ENCODE results near the gene ZNF518A. TPM values are rescaled to one million over a fixed set of nuclear protein-coding genes. Genes with fewer than 3 reads are reported as not detected.

The ZNF518A gene
- total and polyA plus RNA-seq, 9 of the 15 experiments (the other 6 are each of a cell fraction or from before 2014, with no cell fraction given): 6.3 to 30.0 (median 17.4) TPM

DNA sequence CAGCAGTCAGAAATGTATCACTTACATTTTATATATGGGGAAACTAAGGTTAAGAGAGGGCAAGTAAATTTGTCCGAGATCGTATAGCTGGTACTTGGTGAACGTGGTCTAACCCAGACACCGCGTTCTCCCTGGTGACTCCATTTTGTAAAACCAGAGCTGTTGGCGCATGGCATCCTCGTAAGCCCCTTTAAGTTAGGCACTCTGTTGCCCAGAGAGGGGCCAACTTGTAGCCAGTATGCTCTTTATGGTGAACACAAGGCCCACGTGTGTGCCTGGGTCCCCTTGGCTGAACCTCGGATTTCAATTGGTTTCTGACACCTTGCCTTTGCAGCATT, 39.7 kb upstream of the ZNF518A start (continued):
- TF ChIP-seq SMARCA5 (IDR thresholded peaks at IDR 0.05) (no peak), YY1 (IDR thresholded peaks at IDR 0.05; ENCODE audit: borderline replicate concordance in 1 of 3, control insufficient read depth in 1 of 3, extremely low read depth in 1 of 3, insufficient read depth in 3 of 3, insufficient read length in 1 of 3, insufficient replicate concordance in 2 of 3, low read depth in 1 of 3, low read length in 2 of 3) (no peak), NR2C2 (CRISPR knock-in tag; IDR thresholded peaks at IDR 0.05) (no peak), NR2C2 (tag; IDR thresholded peaks at IDR 0.05) (no peak; the same call in 1 of the 2 replicates), MLLT1 (IDR thresholded peaks at IDR 0.05) (no peak), GATA2 (CRISPR knock-in tag; IDR thresholded peaks at IDR 0.05) (no peak), ZNF175 (CRISPR knock-in tag; IDR thresholded peaks at IDR 0.05; ENCODE audit: low read depth) (0 out of 2 replicates have a peak, but pooled peaks have one; percentile 70), GABPB1 (CRISPR knock-in tag; IDR thresholded peaks at IDR 0.05) (no peak), ERF (CRISPR knock-in tag; IDR thresholded peaks at IDR 0.05) (0 out of 2 replicates have a peak, but pooled peaks have one; percentile 24), MYC (IDR thresholded peaks at IDR 0.05; ENCODE audit: low read depth, low read length) (no peak), MYC (CRISPR knock-in tag; IDR thresholded peaks at IDR 0.05; ENCODE audit: borderline replicate concordance, low read depth) (0 out of 2 replicates have a peak, but pooled peaks have one; percentile 7), CEBPG (CRISPR knock-in tag; IDR thresholded peaks at IDR 0.05) (no peak), CEBPG (tag; conservative IDR thresholded peaks at IDR 0.05 in 1 of 2, IDR thresholded peaks at IDR 0.05 in 1 of 2) (no peak), KLF13 (tag; IDR thresholded peaks at IDR 0.05; ENCODE audit: borderline replicate concordance, low read depth) (no peak), HNRNPLL (IDR thresholded peaks at IDR 0.05; ENCODE audit: low read depth, low read length, poor library complexity, severe bottlenecking) (no peak), MBD2 (IDR thresholded peaks at IDR 0.05; ENCODE audit: borderline replicate concordance, low read depth) (no peak), CGGBP1 (CRISPR knock-in tag; IDR thresholded peaks at IDR 0.05) (no peak)
- TF ChIP-seq, protein P1, sequence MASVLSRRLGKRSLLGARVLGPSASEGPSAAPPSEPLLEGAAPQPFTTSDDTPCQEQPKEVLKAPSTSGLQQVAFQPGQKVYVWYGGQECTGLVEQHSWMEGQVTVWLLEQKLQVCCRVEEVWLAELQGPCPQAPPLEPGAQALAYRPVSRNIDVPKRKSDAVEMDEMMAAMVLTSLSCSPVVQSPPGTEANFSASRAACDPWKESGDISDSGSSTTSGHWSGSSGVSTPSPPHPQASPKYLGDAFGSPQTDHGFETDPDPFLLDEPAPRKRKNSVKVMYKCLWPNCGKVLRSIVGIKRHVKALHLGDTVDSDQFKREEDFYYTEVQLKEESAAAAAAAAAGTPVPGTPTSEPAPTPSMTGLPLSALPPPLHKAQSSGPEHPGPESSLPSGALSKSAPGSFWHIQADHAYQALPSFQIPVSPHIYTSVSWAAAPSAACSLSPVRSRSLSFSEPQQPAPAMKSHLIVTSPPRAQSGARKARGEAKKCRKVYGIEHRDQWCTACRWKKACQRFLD (CRISPR knock-in tag; IDR thresholded peaks at IDR 0.05): peak; percentile 73; the same call in 1 of the 2 replicates
- TF ChIP-seq, protein P2, sequence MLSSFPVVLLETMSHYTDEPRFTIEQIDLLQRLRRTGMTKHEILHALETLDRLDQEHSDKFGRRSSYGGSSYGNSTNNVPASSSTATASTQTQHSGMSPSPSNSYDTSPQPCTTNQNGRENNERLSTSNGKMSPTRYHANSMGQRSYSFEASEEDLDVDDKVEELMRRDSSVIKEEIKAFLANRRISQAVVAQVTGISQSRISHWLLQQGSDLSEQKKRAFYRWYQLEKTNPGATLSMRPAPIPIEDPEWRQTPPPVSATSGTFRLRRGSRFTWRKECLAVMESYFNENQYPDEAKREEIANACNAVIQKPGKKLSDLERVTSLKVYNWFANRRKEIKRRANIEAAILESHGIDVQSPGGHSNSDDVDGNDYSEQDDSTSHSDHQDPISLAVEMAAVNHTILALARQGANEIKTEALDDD (IDR thresholded peaks at IDR 0.05): no peak
- TF ChIP-seq, protein P3, sequence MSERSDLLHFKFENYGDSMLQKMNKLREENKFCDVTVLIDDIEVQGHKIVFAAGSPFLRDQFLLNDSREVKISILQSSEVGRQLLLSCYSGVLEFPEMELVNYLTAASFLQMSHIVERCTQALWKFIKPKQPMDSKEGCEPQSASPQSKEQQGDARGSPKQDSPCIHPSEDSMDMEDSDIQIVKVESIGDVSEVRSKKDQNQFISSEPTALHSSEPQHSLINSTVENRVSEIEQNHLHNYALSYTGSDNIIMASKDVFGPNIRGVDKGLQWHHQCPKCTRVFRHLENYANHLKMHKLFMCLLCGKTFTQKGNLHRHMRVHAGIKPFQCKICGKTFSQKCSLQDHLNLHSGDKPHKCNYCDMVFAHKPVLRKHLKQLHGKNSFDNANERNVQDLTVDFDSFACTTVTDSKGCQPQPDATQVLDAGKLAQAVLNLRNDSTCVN (CRISPR knock-in tag; IDR thresholded peaks at IDR 0.05): no peak
- TF ChIP-seq, protein P4, sequence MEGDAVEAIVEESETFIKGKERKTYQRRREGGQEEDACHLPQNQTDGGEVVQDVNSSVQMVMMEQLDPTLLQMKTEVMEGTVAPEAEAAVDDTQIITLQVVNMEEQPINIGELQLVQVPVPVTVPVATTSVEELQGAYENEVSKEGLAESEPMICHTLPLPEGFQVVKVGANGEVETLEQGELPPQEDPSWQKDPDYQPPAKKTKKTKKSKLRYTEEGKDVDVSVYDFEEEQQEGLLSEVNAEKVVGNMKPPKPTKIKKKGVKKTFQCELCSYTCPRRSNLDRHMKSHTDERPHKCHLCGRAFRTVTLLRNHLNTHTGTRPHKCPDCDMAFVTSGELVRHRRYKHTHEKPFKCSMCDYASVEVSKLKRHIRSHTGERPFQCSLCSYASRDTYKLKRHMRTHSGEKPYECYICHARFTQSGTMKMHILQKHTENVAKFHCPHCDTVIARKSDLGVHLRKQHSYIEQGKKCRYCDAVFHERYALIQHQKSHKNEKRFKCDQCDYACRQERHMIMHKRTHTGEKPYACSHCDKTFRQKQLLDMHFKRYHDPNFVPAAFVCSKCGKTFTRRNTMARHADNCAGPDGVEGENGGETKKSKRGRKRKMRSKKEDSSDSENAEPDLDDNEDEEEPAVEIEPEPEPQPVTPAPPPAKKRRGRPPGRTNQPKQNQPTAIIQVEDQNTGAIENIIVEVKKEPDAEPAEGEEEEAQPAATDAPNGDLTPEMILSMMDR (IDR thresholded peaks at IDR 0.05 in 2 of 3, conservative IDR thresholded peaks at IDR 0.05 in 1 of 3; ENCODE audit: insufficient read depth in 2 of 3, low read depth in 1 of 3, low read length in 3 of 3): no peak
